HUDEP-2 (cell line): ENCODE results near the gene GALR3.
A peak's percentile ranks its signal among the peaks of the same experiment; 100 is the strongest.

Source experiments
- DNase-seq, 76 experiments: peaks; one replicate each; lab custom pipeline; 2025; ENCODE audit not compliant: unreplicated experiment in 76 of 76; lab: John Stamatoyannopoulos, UW

The GALR3 gene

DNA sequence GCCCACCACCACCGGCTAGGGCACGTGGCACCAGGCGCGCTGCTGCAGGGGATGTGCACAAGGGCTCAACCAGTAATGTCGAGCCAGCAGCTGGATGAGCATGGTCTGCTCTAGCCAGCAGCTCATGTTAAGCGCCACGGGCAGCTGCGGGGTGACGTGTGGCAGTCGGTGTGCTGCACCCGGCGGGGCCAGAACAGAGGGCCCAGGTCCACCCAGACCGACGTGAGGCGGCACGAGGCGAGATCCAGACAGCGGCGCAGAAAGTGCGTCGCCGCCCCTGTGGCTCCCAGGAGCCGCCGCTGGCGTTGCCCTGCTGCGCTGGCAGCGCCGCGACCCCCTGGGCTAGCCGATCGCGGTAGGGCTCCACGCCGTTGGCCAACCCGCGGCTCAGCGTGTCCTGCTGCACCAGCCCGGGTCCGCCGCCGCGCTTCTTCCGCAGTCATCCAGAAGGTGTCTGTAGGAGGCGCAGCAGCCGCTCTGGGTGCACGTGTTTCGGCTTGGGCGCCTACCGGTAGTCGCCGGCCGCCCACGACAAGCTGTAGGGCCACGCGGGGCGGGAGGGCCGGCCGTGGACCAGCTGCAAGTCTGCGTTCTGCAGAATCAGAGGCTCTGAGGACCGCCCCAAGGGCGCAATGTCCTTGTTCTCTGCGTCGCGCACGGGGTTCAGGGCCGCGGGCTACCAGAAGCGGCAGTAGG is 4.6 kb upstream of the GALR3 start:
- peak in 10 of 76 experiments; percentile 6 to 41 (median 13) for DNase-seq

DNA sequence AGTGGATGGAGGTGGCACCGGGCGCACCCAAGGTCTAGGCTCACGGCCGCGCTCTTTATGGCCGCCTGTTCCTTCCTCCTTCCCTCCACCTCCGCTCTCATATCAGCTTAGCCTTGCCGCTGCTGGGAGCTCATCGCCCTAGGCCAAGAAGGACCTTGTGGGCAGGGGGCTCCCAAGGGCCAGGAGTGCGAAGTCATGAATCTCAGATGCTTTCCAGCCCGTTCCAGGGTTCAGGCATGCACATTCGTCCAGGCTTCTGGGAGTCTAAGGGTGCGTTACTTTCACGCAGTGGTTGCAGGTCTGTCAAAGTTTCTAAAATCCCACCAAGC is 4.1 kb upstream of the GALR3 start:
- no peak for DNase-seq

DNA sequence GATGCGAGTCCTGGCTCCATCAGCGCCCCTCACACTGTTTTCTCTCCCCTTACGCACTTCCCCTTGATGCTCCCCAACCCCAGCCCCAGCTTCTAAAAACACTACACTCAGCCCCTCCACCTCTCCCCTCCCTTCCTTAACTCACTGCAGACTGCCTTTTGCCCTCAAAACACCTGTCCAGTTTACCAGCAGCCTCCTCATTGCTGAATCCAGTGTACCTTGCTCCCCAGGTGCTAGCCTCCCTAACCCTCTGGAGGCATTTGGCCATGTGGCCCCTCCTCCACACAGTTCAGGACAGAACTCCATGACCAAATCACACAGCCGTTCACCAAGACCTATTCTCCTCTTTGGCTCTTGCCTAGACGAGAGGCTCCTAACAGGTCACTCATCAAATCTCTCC is 2.8 kb upstream of the GALR3 start:
- no peak for DNase-seq

DNA sequence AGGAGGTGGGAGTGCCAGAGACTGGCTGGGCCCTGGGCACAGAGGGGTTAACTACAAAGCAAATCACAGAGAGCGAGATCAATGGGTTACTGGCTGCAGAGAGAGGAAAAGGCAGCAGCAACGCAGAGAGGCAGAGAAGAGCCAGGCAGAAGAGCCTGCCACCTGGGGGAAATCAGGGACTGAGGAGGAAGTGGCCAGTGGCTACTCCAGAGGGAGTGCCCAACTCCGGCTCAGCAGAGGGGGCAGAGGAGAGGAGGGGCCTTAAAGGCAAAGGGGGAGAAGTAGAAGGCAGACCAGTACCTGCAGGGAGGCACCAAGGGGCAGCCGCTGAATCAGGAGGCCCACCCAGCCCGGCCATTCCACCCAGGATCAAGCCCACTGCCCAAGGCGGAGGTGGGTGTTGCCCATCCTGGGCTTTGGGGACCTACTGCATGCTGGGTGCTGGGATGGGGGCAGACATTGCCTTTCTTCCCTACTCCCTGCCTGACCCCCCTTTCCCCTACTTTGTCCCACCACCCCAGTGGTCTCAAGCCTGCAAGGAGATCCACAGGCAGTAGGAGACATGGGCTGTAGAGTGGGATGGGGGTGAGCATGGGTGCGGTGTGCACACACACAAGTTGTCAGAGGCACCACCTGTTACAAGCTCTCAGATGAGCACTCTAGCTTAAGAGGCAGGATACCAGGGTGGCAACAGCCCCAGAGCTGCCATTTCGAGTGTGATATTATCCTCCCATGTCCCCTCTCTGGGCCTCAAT is 926 bp upstream of the GALR3 start:
- no peak for DNase-seq

DNA sequence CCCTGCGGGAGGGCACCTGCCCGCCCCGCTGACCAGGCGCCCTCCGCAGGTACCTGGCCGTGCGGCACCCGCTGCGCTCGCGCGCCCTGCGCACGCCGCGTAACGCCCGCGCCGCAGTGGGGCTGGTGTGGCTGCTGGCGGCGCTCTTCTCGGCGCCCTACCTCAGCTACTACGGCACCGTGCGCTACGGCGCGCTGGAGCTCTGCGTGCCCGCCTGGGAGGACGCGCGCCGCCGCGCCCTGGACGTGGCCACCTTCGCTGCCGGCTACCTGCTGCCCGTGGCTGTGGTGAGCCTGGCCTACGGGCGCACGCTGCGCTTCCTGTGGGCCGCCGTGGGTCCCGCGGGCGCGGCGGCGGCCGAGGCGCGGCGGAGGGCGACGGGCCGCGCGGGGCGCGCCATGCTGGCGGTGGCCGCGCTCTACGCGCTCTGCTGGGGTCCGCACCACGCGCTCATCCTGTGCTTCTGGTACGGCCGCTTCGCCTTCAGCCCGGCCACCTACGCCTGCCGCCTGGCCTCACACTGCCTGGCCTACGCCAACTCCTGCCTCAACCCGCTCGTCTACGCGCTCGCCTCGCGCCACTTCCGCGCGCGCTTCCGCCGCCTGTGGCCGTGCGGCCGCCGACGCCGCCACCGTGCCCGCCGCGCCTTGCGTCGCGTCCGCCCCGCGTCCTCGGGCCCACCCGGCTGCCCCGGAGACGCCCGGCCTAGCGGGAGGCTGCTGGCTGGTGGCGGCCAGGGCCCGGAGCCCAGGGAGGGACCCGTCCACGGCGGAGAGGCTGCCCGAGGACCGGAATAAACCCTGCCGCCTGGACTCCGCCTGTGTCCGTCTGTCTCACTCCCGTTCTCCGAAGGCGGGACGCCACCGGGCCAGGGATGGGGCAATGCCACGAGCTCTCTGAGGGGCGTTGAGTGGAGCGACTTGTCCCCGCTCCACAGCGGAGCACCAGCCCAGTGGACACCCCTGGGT is 1.8 kb downstream of the GALR3 start:
- DNase-seq, result peak in 2 of 76 experiments; percentile 10 to 11

DNA sequence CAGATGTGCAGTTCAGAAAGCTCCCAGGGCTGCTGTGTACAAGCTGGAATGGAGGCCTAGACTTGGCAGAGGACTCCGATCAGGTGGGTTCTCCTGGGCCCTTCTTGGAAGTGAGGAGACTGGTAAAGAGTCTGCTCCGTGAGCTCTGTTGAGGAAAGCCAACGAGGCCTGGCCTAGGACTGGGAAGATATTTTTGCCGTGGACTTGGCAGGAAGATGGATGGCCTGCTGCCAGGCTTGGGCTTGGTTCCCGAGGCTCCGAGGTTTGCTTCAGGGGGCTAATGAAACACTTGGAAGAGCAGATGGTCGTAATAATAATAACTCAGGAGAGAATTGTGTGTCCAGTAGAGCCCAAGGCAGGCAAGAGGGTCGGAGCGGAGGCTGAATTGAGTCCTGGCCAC is 3.9 kb downstream of the GALR3 start:
- DNase-seq, result no peak

DNA sequence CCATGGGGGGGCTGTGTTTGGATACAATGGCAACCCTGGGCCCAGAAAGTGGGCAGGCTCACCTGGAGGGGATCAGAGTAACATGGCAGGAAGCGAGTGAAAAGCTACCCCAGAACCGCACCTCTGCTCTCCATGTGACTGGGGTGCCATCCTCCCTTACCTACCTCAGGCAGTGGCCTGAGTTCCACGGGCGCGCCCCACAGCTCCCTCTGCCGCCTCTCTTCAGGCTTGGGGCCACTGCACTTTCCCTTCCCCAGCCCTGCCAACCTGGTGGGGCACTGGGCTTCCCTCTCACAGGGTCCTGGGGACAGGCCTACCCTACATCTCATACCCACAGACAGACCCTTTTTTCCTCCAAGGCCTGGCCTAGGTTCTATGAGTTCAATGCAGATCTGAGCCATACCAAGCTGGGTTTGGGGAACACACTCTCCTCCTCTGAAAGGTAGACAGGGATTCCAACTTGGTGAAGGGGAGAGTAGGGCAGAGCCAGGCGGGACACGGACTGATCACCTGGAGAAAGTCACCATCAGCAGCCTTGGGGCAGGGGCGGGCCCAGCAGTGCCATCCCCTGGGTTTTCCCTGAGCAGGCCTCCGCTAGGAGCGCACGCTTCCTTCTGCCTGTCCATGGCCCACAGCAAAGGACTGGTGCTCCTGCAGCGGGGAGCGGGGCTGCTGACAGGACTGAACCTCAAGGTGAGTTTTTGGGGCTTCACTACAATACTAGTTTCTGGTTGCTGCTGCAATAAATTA is 7.1 kb downstream of the GALR3 start:
- DNase-seq, result no peak

DNA sequence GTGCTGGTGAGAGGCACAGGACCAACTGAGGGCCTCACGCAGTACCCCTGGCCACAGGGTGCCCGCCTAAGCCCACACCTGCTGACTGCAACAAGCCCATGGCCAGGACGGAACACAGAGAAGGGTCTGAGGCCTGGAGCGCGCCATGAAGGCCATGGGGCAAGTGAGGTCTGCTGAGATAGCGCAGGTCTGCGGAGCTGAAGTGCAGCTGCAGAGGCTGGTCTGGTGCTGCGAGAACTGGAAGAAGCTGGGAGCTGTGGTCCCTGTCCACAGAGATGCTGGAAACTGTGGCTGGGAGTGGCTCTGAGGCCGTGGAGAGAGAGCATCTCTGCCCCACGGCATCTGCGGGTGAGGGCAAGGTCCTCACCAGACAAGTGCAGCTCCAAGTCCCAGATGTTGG is 8.3 kb downstream of the GALR3 start:
- no peak for DNase-seq

DNA sequence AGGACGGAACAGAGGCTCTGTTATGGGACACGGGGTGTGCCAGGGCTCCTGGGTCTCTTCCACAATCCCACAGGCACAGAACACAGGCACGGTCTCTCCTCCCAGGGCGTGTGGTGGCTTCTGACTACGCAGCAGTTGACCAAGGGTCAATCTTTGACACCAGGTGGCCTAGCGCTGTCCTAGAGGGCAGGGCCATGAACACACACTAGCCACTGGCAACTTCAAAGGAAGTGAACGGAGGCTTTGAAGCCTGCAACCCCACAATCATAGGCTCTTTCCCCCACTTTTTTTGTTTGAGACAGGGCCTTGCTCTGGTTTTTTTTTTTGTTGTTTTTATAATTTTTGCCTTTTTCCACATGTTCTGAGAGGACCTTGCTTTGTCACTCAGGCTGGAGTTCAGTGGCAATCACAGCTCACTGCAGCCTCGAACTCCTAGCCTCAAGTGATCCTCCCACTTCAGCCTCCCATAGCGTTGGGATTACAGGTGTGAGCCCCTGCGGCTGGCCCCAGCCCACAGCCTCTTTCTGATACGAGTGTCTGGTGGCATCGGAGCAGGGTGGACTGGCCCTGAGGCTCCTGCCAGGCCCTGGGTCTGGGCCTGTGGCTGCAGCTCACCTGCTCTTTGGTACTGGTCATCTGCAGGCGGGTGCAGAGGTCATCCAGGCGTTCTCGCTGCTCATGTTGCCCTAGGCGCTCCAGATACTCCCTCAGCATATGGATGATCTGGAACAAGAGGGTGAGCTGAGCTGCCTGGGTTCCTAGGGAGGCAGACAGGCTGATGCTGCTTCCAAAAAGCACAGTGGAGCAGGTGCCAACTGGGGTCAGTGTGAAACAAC is 9.1 kb downstream of the GALR3 start:
- DNase-seq, result no peak

DNA sequence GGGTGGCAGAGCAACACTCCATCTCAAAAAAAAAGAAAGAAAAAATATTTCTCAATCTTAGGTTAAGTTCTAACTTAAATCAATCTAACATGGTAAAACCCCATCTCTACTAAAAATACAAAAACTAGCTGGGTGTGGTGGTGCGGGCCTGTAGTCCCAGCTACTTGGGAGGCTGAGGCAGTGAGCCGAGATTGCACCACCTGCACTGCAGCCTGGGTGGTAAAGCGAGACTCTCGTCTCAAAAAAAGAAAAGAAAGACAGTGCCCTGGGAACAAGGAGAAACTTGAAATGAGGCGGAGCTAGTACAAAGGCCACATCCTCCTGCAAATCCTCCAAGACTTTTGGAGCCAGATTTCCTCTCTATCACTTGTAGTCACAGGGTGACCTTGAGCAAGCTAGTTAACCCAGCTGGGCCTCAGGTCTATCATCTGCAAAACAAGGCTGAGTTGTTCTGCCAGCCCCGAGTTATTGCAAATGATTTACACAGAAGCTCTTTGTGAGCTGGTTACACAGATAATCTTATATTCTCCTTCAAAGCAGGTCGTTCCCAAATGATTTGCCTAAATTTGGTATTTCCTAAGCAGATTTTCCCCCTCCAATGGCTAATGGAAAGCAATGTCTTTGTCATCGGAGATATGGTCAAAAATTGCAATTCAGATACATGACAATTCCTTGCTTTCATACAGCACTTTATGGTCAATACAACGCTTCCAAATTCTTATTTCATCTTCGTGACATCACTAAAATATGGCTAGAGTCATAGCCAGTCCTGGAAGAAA is 19.0 kb downstream of the GALR3 start:
- DNase-seq, result no peak

DNA sequence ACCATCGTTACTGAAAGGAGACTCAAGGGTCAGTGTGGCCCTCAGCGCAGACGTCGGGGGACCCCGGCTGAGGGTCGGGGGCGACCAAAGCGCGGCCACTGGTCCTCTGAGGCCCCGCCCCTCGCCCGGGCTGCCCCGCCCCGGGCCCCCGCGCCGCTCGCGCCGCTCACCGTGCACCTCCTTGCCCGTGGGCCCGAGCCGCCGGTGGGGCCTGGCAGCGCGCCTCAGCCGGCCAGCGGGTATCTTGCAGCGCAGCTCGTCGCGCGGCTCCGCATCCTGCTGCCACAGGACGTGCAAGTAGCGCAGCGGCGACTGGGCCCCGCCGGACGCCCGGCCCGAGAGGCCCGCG is 20.5 kb downstream of the GALR3 start:
- peak in 34 of 76 experiments; percentile 2 to 65 (median 43) for DNase-seq

DNA sequence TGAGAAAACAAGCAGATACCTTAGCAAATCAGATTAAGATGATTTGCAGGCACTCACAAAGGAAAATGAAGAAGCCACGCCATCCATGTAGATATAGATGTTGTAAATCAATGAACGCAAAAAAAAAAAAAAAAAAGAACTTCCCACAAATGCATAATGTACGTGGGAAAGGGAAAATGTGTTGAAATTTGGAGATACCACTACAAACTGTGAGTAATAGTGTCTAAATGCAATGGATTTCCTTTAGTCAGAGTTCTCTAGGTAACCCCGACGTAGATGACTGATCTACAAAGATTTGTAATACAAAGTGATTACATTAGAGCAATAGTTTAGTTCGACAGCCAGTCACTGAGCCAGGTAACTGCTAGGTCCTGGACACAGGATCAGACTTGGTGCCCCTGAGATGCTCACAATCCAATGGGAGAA is 21.7 kb downstream of the GALR3 start:
- DNase-seq, result no peak

DNA sequence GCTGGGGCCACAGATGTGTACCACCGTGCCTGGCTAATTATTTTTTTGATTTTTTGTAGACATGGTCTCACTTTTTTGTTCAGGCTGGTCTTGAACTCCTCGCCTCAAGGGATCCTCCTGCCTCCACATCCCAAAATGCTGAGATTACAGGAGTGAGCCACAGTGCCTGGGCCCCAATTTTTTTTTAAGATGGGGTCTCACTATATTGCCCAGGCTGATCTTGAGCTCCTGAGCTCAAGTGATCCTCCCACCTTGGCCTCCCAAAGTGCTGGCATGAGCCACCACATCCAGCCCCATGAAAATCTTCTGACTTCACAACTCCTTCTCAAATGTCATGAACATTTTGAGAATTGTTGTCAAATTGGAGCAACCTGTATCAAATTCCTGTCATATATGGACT is 23.3 kb downstream of the GALR3 start:
- DNase-seq, result no peak

DNA sequence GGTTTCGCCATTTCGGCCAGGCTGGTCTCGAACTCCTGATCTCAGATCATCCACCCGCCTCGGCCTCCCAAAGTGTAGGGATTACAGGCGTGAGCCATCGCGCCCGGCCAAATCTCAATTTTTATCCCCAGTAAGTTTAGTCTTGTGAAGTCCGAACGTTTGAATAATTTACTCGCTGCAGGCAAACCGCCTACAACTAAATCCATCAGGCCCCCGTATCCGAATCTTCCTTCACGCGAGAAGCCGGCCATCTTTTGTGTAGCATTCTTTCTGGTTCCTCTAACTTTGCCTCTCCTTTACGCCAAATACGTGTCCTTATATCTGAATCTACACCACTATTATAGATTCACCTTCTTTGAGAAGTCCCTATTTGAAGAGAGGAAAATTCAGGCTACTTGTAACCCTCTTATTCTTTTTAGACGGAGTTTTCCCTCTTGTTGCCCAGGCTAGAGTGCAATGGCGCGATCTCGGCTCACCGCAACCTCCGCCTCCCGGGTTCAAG is 25.5 kb downstream of the GALR3 start:
- no peak for DNase-seq

DNA sequence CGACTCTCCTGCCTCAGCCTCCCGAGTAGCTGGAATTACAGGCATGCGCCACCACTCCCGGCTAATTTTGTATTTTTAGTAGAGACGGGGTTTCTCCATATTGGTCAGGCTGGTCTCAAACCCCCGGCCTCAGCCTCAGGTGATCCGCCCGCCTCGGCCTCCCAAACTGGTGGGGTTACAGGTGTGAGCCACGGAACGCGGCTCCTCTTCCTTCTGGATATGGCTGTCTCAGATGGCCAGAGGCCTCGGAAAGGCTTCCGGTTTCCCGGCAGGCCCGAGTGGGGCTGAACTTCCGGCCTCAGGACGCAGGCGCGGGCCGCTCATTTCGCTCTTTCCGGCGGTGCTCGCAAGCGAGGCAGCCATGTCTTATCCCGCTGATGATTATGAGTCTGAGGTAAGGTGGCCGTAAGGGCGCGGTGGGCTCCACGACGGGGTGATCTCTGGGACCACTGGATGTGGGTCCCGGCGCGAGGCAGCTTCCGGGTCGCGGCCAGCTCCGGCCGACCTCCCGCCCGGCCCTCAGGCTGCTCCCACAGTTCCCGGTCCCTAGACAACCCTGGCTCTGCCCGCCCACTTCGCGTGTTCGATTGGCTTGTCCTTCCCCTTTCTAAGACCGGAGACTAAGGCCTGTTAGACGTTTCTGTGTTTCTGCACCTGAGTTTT is 26.0 kb downstream of the GALR3 start, which contains the start of gene EIF3L:
EIF3L (plus strand) TSS at position 331 of the 663 bp plus-strand sequence; CDS start at position 362, 31 bp downstream.
- peak in 75 of 76 experiments; percentile 9 to 89 (median 77) for DNase-seq

DNA sequence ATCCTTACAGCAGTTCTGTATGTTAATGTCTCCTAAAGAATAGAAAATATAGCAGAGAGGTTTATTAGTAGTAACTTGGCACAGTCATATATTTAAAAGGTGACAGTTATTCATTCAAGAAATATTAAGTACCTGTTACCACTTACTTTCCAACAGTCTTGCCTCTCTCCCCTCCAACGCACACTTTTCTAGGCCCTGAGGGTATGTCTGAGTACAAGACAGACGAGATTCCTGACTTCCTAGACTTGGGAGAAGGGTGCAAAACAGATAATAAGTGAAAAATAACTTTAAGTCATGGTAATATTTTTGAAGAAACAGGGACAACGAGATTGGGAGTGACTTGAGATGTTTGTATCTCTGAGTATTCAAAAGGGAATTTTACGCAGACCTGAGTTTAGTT is 27.6 kb downstream of the GALR3 start:
- no peak for DNase-seq

DNA sequence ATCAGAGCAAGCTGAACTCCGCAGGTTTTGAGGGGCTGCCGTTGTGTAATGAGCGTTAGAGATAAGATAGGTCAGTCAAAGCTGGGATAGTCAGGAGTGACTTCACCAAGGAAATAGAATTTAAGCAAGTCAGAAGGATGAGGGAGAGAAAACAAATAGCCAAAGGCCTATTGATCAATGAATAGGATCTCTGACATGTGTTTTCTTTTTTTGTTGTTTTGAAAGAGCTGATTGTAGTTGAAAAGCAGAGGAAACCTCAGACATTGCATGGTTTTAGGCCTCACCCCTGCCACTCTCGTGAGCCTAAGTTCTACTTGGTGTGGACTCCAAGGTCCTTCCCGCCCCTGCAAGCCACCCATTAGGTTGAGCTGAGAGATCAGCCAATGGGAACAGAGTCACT is 29.2 kb downstream of the GALR3 start:
- DNase-seq, result no peak

DNA sequence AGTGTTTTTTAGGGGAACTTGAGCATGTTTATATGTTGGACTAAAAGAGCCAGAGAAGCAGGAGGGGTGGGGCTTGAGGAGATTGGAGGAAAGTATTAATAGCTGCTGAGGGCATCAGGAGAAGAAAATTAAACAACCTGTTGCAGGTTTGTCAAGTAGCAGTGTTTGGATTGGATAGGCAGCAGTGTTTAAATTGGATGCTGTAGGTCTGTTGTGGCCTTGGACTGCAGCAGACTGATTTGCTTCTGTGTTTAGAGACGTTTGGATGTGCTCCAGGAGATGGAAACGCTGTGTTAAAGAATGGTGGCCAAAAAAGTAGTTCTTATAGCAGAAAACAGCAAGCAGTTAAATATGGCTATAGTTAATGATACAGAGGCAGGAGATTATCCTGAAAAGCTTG is 31.8 kb downstream of the GALR3 start:
- no peak for DNase-seq
